Measurements from ENCODE around the gene MT1M.

- TF ChIP-seq, protein P1, sequence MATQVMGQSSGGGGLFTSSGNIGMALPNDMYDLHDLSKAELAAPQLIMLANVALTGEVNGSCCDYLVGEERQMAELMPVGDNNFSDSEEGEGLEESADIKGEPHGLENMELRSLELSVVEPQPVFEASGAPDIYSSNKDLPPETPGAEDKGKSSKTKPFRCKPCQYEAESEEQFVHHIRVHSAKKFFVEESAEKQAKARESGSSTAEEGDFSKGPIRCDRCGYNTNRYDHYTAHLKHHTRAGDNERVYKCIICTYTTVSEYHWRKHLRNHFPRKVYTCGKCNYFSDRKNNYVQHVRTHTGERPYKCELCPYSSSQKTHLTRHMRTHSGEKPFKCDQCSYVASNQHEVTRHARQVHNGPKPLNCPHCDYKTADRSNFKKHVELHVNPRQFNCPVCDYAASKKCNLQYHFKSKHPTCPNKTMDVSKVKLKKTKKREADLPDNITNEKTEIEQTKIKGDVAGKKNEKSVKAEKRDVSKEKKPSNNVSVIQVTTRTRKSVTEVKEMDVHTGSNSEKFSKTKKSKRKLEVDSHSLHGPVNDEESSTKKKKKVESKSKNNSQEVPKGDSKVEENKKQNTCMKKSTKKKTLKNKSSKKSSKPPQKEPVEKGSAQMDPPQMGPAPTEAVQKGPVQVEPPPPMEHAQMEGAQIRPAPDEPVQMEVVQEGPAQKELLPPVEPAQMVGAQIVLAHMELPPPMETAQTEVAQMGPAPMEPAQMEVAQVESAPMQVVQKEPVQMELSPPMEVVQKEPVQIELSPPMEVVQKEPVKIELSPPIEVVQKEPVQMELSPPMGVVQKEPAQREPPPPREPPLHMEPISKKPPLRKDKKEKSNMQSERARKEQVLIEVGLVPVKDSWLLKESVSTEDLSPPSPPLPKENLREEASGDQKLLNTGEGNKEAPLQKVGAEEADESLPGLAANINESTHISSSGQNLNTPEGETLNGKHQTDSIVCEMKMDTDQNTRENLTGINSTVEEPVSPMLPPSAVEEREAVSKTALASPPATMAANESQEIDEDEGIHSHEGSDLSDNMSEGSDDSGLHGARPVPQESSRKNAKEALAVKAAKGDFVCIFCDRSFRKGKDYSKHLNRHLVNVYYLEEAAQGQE (IDR thresholded peaks at IDR 0.05; ENCODE audit: insufficient replicate concordance, low read depth): no peak
- no peak for TF ChIP-seq SPI1 (IDR thresholded peaks at IDR 0.05; ENCODE audit: borderline replicate concordance, low read depth)
- no peak for TF ChIP-seq CTCF (IDR thresholded peaks at IDR 0.05; ENCODE audit: insufficient read depth, low read length)
Observed at GRCh38 chr16:56636616-56637413, 4.4 kb downstream of the MT1M start.

All from HL-60 (cell line).